ENCODE data around the gene SRGAP1.

GRCh38 chr12:63966606-63966975 lies 122.1 kb downstream of the SRGAP1 start:
- TF ChIP-seq SIN3A (IDR thresholded peaks at IDR 0.05; ENCODE audit: borderline replicate concordance, insufficient read depth, low read length), result no peak
- TF ChIP-seq TAF1 (IDR thresholded peaks at IDR 0.05; ENCODE audit: borderline replicate concordance, insufficient read depth, low read length), result no peak

All from PFSK-1 (cell line).